Astrocyte of the spinal cord (primary cell): ENCODE data around the gene UBXN6.

ENCODE experiments used
- DNase-seq: peaks from one replicate; pipeline ENCODE4 v3.0.0; 2011; ENCODE audit warnings: low read depth, low spot score
- H3K4me3 ChIP-seq: 2 replicates; pipeline ENCODE4 v1.5.1; 2011; ENCODE audit warnings: low read depth, mild to moderate bottlenecking, low read length, moderate library complexity
- CTCF ChIP-seq: IDR thresholded peaks from 2 replicates; pipeline ENCODE4 v1.5.1; 2012; ENCODE audit warnings: low read depth, mild to moderate bottlenecking, low read length, inconsistent platforms
- in situ Hi-C: cut with HindIII; loops from 2 replicates; pipeline ENCODE4 v1.10.0; 2017; ENCODE audit warnings: low sequenced_read_pairs

UBXN6 gene

GRCh38 chr19:4493929-4494690 lies 36.5 kb upstream of the UBXN6 start:
- in situ Hi-C loops: no loop called here
- TF ChIP-seq CTCF: no peak
- DNase-seq: no peak
- H3K4me3 ChIP-seq: no peak overlapping the region

- no peak for TF ChIP-seq CTCF
- DNase-seq: no peak
- no peak overlapping the region for H3K4me3 ChIP-seq
- in situ Hi-C loops: no loop called here
Observed at GRCh38 chr19:4493104-4493928, 35.7 kb upstream of the UBXN6 start.

GRCh38 chr19:4492337-4493103 lies 34.9 kb upstream of the UBXN6 start:
- no peak for DNase-seq
- in situ Hi-C loops: no loop called here
- TF ChIP-seq CTCF: no peak
- no peak overlapping the region for H3K4me3 ChIP-seq

GRCh38 chr19:4491446-4491845 lies 33.9 kb upstream of the UBXN6 start:
- in situ Hi-C loops: no loop called here
- no peak overlapping the region for H3K4me3 ChIP-seq
- DNase-seq: no peak
- TF ChIP-seq CTCF: no peak

- no peak for TF ChIP-seq CTCF
- in situ Hi-C loops: no loop called here
- H3K4me3 ChIP-seq: no peak overlapping the region
- DNase-seq: no peak
Observed at GRCh38 chr19:4488496-4488895, 30.9 kb upstream of the UBXN6 start.

GRCh38 chr19:4487572-4487971 lies 30.0 kb upstream of the UBXN6 start:
- no peak for DNase-seq
- TF ChIP-seq CTCF: no peak
- H3K4me3 ChIP-seq: no peak overlapping the region
- in situ Hi-C loops: no loop called here
